Stimulated activated CD4-positive, alpha-beta T cell treated with anti-CD3 and anti-CD28 coated beads, TNF-alpha, amount 100 ng/mL, for 1 hour (primary cell): Measurements from ENCODE around the gene GBF1.
"Not testable (repeated sequence)": the region's sequence is repeated elsewhere in the genome, so short reads cannot be mapped to it uniquely, and the experiment has no call there.

Experiments
- DNase-seq, 3 donors: peaks; one replicate each; pipeline ENCODE4 v3.0.0-alpha.2; 2020; ENCODE audit warnings: low read depth in 3 of 3, low spot score in 1 of 3

The GBF1 gene

GRCh38 chr10:102230861-102231356 is 14.4 kb upstream of the GBF1 start:
- DNase-seq = peak in 1 of 3 donors; percentile 22

DNA sequence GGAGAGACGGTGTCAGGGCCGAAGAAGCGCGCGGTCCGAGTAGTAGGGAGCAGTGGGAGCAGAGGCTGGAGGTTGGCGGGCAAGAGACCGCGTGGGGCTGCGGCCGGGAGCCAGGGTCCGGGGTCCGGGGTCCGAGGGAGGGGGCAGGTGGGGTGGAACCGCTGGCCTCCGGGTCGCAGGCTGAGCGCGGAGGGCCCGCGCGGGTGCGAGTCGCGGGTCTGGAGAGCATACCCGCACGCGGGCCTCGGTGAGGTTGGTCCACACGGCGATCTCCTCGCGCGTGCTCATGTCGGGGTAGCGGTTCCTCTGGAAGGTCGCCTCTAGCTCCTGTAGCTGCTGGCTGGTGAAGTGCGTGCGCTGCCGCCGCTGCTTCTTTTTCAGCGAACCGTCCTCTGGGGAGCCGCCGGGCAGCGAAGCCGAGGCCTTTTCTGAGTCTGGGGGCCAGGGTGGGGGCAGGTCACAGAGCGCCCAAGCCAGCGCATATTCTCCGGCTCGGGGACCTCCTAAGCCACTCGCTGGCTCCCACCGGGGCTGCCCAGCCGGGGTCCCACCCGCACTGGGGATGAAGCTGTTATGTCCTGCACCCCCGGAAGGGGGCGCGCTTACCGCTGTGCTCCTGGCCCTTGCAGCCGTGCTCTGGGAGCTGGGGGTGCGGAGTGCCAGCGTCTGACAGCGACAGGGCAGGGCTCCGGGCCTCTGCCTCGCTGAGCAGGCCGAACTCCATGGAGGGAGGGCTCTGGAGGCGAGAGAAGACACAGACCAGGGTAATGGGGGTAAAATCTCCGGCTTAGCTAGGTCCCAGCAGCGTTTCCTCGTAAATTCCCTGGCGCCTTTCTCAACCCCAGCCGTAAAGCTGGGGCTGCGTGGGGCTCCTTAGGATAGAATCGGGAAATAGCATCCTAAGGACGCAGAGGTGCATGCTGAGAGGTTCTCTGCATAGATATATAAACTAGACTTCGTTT is 13.7 kb upstream of the GBF1 start:
- peak in 1 of 3 donors; percentile 64 for DNase-seq

GRCh38 chr10:102233997-102234396 is 11.3 kb upstream of the GBF1 start:
- DNase-seq = no peak

DNA sequence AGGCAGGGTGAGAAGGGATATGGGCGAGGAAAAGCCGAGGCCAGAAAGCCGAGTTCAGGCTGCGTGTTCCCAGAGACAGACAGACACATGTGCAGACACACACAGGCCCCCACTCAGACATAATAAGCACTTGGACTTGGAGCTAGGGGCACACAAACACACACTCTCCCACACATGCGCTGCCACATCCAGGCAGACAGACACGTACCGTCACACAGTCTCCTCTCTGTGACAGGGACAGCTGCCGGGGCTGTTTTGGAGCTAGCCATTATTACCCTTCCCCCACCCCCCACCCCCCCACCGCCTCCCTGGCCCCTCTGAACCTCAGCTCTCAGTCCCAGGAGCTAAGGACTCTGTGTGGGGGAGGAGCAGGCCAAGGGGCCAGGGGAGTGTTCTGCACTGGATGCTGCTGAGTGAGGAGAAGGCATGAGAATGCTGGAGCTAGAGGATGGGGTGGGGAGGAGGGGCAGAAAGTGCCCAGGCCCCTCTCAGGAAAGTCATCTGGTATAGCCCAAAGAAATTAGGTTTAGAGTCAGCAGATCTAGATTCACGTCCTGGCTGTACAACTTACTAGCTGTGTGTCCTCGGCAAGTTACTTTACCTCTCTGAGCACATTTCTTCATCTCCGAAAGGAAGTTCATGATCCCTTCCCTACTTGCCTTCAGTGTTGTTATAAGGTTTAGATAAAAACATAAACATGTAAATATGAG is 10.3 kb upstream of the GBF1 start:
- no peak for DNase-seq

DNA sequence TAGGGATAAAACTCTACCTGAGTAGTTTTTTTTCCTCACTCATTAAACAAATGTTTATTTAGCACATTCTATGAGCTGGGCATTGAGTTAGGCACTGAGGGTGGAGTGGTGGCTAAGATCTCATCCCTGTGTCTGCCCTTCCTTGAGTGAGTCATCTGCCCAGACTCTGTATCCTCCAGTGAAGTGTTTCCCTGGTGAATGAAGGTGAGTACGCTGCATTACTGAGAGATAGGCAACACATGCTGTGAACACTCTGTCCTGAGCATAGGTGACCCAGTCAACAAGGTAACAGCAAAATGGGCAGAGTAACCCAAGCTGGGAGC is 9.8 kb upstream of the GBF1 start:
- DNase-seq = no peak

GRCh38 chr10:102236006-102236405 is 9.3 kb upstream of the GBF1 start:
- no peak for DNase-seq

GRCh38 chr10:102237711-102238252 is 7.5 kb upstream of the GBF1 start:
- DNase-seq = no peak

DNA sequence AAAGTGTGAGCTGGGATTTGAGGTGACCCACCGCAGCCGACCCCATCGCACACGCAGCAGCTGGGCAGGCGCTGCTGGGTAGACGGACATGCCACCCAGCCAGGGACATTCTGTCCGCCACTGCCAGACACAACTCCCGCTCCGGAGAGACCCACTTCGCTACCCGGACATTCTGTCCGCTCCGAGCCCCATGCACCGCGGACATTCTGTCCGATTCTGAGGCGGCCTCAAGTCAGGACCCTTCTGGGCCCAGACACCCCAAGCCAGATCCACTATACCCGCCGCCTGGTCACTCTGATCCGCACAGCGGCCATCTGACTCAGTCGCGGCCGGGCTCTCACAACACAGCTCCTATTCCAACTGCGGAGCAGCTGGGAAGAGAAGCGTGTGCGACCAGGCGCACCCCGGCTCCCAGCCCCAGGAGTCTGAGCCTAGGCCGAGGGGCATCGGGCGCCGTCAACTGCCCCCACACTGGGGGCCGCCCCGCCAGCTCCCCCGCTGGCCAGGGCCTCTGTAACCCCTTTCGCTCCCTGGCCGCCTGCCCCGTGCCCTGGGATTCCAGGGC is 4.8 kb upstream of the GBF1 start:
- no peak for DNase-seq

DNA sequence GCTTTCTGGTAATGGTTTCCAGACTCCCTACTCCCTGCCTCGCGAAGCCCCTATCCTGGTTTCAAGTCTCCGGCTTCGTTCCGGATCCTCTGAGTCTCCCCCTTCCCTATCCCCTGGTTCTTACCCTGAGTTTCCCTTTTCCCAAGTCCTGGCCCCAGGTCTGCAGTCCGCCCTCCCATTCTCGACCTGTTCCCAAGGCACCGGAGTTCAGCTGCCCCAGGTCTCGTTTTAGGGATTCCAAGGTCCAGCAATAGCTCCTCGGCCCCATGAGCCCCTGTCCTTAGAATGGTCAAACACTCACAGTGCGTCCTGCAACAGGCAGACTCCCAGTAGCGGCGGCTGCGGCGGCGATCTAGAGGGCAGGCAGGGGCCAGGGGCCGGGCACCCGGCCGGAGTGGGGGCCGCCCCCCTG is 4.3 kb upstream of the GBF1 start:
- DNase-seq = no peak

DNA sequence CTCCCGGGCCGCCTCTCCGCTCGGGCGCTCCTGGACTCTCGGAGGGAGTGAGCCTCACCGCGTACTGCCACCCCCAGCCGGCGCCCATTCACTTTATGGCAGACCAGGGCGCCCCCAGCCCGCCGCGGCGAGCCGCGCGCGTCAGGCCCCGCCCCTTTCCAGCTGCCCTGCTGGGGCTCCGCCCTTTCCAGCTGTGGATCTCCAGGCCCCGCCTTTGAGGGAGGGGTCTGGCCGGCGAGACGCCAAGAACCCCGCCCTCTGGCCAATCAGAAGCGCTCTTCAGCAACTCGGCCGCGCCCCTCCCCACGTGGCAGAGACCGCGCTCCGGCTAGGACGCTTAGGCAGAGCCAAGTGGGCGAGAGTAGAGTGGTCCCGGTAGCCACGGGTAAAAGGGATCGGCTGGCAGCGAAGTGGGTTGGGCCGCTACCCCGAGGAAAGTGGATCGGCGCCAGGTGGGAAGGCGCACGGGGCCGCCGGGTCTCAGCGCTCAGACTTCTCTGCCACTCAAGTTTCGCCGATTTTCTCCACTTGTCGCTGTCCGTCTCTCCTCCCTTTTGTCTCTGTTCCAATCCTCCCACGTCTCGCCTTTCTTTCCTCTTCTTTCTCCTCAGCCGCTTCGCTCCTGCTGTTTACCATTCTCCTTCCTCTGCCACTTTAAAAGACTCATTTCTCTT is 3.8 kb upstream of the GBF1 start, which contains the start of gene PITX3:
TSS of gene PITX3 (minus strand) at position 69 of the 674 bp plus-strand sequence. CDS start 9,432 bp downstream, outside the sequence.
- peak; percentile 60 to 82 (median 62) for DNase-seq

- no peak for DNase-seq
Observed at GRCh38 chr10:102242118-102242485, 3.2 kb upstream of the GBF1 start.

- DNase-seq = no peak
Observed at GRCh38 chr10:102243309-102243708, 2.0 kb upstream of the GBF1 start.

- no peak for DNase-seq
Observed at GRCh38 chr10:102245932-102246251, 560 bp downstream of the GBF1 start.

GRCh38 chr10:102246261-102246660 is 929 bp downstream of the GBF1 start:
- DNase-seq = no peak

DNA sequence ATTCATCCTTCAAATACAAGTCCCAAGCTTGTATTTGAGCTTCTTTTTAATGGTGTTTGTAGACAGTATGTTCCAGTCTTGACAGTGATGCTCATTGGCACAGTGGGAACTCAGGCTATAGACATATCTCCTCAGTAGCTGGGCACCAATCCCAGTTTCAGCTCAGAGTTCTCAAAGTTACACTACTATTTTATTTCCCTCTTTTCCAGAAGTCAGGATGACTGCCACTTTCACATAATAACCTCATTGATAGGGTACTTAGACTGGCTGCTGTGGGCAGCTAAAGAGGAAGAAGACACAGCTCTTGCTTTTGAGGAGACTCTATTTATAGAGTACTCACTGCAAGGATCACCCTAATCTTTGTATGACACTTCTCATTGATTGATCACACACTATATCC is 2.4 kb downstream of the GBF1 start:
- no peak for DNase-seq

- DNase-seq = not testable (repeated sequence)
Observed at GRCh38 chr10:102252508-102252907, 7.2 kb downstream of the GBF1 start.

- DNase-seq = no peak
Observed at GRCh38 chr10:102254426-102254825, 9.1 kb downstream of the GBF1 start.

DNA sequence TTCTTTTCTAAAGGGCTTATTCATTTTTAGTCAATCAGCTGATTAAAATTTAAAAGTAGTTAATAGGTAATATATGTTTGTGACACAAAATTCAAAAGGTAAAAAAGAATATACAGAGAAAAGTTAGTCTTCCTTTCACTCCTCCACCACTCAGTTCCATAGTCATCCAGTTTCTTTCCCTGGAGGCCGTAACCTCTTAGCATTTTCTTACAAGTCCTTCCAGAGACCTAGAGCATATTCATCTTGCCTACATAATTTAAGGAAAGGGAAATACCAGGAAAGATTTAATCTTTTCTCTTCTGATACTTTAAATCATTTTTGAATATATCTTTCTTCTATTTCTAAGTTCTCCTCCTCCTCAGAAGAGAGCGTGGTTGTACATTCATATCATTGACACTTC is 10.1 kb downstream of the GBF1 start:
- DNase-seq = no peak

DNA sequence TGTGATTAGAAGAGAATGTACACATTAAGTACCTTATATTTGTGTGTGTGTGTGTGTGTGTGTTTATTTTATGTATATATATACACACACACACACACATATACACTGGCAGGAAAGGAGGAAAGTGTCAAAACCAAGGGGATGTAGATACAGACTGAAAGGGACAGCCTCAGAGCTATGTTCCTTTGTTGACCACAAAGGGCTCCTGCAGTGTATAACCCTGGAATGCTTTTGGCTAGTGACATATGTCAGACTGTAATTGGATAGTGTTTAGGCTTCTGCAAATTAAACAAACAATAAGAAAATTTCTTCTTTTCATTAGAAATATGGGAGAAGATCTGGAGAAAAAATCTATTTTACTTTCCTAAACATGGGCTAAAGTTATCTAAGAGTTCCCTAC is 15.9 kb downstream of the GBF1 start:
- DNase-seq = no peak

DNA sequence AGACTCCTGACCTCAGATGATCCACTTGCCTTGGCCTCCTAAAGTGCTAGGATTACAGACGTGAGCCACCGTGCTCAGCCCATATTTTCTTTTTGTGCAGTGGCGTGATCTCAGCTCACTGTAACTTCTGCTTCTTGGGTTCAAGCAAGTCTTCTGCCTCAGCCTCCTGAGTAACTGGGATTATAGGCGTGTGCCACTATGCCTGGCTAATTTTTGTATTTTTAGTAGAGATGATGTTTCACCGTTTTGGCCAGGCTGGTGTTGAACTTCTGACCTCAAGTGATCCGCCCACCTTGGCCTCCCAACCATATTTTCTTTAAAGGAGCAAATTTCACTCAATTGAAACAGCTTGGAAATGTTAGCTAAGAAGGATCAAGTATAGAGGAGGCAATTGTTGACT is 16.5 kb downstream of the GBF1 start:
- no peak for DNase-seq

- no peak for DNase-seq
Observed at GRCh38 chr10:102262744-102263370, 17.5 kb downstream of the GBF1 start.
